Ascending aorta (tissue), 2 donors: ENCODE results near the gene LSM10. TPM values are rescaled to one million over a fixed set of nuclear protein-coding genes. Genes with fewer than 3 reads are reported as not detected.

Experiments used
- DNase-seq, 2 donors: peaks; one replicate each; pipeline ENCODE4 v3.0.0-alpha.2; 2019; ENCODE audit warnings: low spot score in 2 of 2
- H3K27ac ChIP-seq, 2 donors: fragments of 200-600 bp; sonication (generic); one replicate each; pipeline ENCODE4 v1.5.1; 2016 to 2017; ENCODE audit warnings: mild to moderate bottlenecking in 1 of 2
- H3K27me3 ChIP-seq: fragments of 200-600 bp; sonication (generic); one replicate; pipeline ENCODE4 v1.5.1; 2017
- H3K36me3 ChIP-seq, 2 donors: fragments of 200-600 bp; sonication (generic); one replicate each; pipeline ENCODE4 v1.5.1; 2016
- H3K4me1 ChIP-seq, 2 donors: fragments of 200-600 bp; sonication (generic); one replicate each; pipeline ENCODE4 v1.5.1; 2016 to 2017; ENCODE audit warnings: mild to moderate bottlenecking in 1 of 2
- H3K4me3 ChIP-seq, 2 donors: fragments of 200-600 bp; sonication (generic); one replicate each; pipeline ENCODE4 v1.5.1; 2016 to 2017; ENCODE audit warnings: mild to moderate bottlenecking in 1 of 2
- H3K9me3 ChIP-seq, 2 donors: fragments of 200-600 bp; sonication (generic); one replicate each; pipeline ENCODE4 v1.5.1; 2016
- intact Hi-C: fragments of 100-400 bp; cut with DNase I; formaldehyde crosslinking; loops from one replicate; pipeline ENCODE4 v1.15.1; 2023
- total RNA-seq: library from RNA; depleted of rRNA; stranded (reverse); fragments of >200 nt; gene quantifications from one replicate; pipeline ENCODE4 v1.1.0, GENCODE V29; 2016
- TF ChIP-seq, protein P1 (sequence below), 3 experiments: fragments of 200-600 bp in 2 of 3; fragments of 450-650 bp in 1 of 3; sonication (generic) in 2 of 3; IDR thresholded peaks; one replicate each; pipeline ENCODE4 v1.5.1; 2016 to 2019; ENCODE audit warnings: antibody characterized with exemption in 3 of 3, mild to moderate bottlenecking in 1 of 3, moderate library complexity in 1 of 3

The LSM10 gene
- total RNA-seq, 1 donor from 2014 or later, result 9.8 TPM

DNA sequence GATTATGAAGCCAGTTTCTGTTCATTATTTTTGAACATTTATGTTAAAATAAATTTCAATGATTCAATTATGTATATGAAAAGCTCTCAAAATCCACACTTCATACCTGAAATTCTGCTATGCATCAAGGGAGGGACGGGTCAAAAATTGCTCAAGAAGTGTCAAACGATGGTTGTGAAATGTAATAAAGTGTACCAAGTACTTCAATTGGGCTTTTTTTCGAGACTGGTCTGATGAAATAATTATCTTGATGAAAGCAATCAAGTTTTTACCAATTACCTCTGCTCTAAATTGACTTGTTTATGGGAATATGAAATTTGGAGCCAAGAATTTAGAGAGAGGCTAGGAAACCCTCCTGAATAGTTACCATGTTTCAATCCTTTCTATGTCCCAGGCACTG lies 44.6 kb upstream of the LSM10 start:
- H3K4me1 ChIP-seq, result no peaks in the 10 kb centered on the region
- no peak for DNase-seq
- no peaks in the 10 kb centered on the region for H3K9me3 ChIP-seq
- no peaks in the 10 kb centered on the region for H3K27me3 ChIP-seq
- H3K27ac ChIP-seq, result no peak overlapping the region
- H3K4me3 ChIP-seq, result no peak overlapping the region
- TF ChIP-seq, protein P1, sequence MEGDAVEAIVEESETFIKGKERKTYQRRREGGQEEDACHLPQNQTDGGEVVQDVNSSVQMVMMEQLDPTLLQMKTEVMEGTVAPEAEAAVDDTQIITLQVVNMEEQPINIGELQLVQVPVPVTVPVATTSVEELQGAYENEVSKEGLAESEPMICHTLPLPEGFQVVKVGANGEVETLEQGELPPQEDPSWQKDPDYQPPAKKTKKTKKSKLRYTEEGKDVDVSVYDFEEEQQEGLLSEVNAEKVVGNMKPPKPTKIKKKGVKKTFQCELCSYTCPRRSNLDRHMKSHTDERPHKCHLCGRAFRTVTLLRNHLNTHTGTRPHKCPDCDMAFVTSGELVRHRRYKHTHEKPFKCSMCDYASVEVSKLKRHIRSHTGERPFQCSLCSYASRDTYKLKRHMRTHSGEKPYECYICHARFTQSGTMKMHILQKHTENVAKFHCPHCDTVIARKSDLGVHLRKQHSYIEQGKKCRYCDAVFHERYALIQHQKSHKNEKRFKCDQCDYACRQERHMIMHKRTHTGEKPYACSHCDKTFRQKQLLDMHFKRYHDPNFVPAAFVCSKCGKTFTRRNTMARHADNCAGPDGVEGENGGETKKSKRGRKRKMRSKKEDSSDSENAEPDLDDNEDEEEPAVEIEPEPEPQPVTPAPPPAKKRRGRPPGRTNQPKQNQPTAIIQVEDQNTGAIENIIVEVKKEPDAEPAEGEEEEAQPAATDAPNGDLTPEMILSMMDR (IDR thresholded peaks at IDR 0.05), result no peak
- intact Hi-C loops, result no loop called here
- peaks cover 2 to 7% of the 10 kb centered on the region in 2 donors for H3K36me3 ChIP-seq

DNA sequence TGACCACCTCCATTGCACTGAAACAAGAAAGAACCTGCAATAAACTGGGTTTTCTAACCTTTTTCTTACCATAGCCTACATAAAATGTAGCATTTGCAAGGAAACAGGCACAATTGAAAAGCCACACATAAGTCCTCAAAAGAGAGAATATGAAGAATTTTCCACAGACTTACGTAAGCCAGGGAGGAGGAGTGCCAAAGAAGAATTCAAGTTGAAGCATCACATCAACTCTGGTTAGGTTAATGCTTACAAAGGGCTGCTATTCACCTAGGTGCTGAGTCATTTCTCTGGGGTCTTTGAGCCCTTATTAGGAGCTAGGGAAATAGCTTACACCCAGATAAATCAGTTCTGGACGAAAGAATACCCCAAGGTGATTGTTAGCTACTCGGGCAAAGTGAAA lies 42.9 kb upstream of the LSM10 start:
- no peaks in the 10 kb centered on the region for H3K4me1 ChIP-seq
- H3K9me3 ChIP-seq, result no peaks in the 10 kb centered on the region
- no peaks in the 10 kb centered on the region for H3K27me3 ChIP-seq
- H3K27ac ChIP-seq, result no peak overlapping the region
- DNase-seq, result no peak
- H3K4me3 ChIP-seq, result no peak overlapping the region
- TF ChIP-seq, protein P1 (IDR thresholded peaks at IDR 0.05), result no peak
- H3K36me3 ChIP-seq, result peaks cover 2 to 9% of the 10 kb centered on the region in 2 donors
- intact Hi-C loops, result no loop called here

DNA sequence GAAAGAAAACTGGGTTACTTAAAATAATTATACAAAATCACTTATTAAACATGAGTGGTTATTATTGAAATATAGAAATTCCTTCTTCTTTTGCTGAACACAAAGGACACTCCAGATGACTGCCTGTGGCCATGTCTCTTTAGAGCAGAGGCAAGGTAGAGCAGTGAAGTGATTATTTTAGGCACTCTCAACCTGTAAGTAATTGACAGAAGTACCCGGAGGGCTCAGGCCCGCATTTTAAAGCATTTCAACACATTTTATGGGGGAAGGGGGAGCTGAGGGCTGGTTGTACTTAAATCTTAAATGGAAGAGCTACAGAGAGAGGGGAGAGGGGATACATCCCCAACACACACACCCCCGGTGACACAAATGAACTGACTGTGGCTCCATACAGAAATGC lies 42.3 kb upstream of the LSM10 start:
- intact Hi-C loops, result no loop called here
- Histone ChIP-seq H3K36me3 (peaks cover 2 to 9% of the 10 kb centered on the region in 2 donors), H3K9me3 (no peaks in the 10 kb centered on the region), H3K4me1 (no peaks in the 10 kb centered on the region), H3K4me3 (no peak overlapping the region), H3K27ac (no peak overlapping the region), H3K27me3 (no peaks in the 10 kb centered on the region)
- TF ChIP-seq, protein P1 (IDR thresholded peaks at IDR 0.05), result no peak
- DNase-seq, result no peak

DNA sequence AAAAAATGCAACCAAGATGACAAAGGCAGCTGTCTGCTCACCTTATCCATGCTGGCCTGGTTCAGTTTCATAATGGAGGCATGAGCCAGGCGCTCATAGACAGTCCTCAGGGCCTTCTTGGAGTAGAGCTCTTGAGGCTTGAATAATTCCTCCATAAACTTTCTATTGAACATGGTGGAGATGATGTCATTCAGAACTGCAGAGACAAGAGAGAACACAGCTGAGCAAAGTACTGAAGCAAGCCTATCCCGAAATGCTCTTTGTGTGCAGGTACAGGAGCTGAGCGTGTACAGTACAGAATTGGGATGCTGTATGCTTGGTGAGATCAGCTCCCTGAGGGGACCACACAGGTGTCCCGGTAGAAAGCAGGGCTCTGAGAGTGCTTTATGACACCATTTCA lies 41.0 kb upstream of the LSM10 start:
- intact Hi-C loops, result no loop called here
- Histone ChIP-seq H3K4me3 (no peak overlapping the region), H3K4me1 (no peaks in the 10 kb centered on the region), H3K27me3 (no peaks in the 10 kb centered on the region), H3K27ac (no peak overlapping the region), H3K9me3 (no peaks in the 10 kb centered on the region), H3K36me3 (peaks cover 2 to 9% of the 10 kb centered on the region in 2 donors)
- TF ChIP-seq, protein P1 (IDR thresholded peaks at IDR 0.05), result no peak
- DNase-seq, result no peak

DNA sequence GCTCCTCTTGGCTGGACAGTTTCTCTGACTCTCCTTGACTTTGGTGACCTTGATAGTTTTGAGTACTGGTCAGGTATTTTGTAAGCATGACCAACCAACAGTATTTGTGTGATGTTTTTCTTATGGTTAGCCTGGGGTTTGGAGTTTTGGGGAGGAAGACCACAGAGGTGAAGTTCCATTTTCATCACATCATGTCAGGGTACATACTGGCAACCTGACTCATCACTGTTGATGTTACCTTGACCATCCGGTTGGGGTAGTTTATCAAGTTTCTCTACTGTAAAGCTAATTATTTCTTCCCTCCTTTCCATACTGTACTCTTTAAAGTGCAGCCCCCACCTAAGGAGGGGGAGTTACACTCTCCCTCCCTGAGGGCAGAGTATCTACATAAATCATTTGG lies 39.1 kb upstream of the LSM10 start:
- no peak overlapping the region for H3K4me3 ChIP-seq
- TF ChIP-seq, protein P1 (IDR thresholded peaks at IDR 0.05), result no peak
- H3K27me3 ChIP-seq, result no peaks in the 10 kb centered on the region
- H3K27ac ChIP-seq, result no peak overlapping the region
- no peaks in the 10 kb centered on the region for H3K9me3 ChIP-seq
- no peaks in the 10 kb centered on the region for H3K4me1 ChIP-seq
- peaks cover 2 to 12% of the 10 kb centered on the region in 2 donors for H3K36me3 ChIP-seq
- intact Hi-C loops, result no loop called here
- DNase-seq, result no peak

DNA sequence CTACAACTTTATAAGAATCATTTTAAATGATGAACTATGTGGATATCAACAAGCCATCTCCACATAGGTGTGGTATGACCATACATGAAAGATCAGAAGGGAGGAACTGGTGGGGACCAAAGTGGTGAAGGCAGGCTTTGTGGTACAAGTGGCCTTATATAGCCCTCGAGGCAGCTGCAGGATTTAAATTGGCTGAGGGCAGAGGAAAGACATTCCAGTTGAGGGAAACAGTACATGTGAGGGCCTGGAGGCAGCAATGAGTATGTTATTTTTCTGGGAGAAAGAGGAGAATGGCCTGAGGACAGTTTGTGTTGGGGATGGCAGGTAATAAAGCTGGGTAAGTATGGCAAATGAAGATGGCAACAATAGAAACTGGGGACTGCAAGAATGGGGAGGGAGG lies 35.4 kb upstream of the LSM10 start:
- H3K27ac ChIP-seq, result no peak overlapping the region
- peaks cover 2 to 19% of the 10 kb centered on the region in 2 donors for H3K36me3 ChIP-seq
- no peak for DNase-seq
- no peaks in the 10 kb centered on the region for H3K27me3 ChIP-seq
- H3K4me1 ChIP-seq, result no peaks in the 10 kb centered on the region
- intact Hi-C loops, result no loop called here
- TF ChIP-seq, protein P1 (IDR thresholded peaks at IDR 0.05), result no peak
- H3K4me3 ChIP-seq, result no peak overlapping the region
- no peaks in the 10 kb centered on the region for H3K9me3 ChIP-seq
